ENCODE data around the gene TMEM176B.

TMEM176B gene

DNA sequence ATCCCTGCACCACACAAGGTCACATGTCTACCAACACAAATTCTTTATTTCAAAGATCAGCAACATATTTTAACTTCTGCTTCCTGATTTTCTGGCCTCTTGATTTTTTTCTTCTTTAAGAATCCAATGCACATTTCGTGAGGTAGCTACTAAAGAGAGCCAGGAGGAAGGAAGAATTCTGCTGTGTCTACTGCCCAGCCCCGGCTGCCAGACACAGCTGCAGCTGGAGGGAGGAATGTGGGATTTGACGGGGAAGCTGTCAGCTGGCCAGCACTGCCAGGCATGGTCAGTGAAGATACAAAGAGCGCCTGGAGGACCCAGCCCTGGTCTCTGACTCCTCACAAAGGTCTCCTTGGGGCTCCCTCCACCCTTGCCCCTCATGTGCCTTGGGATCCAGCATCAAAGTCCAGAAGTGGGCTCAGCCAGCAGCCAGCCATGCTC lies 45.3 kb upstream of the TMEM176B start:
- no peak for DNase-seq (ENCODE audit: low spot score)
- TF ChIP-seq CTCF (IDR thresholded peaks at IDR 0.05; ENCODE audit: extremely low read depth, insufficient read depth, missing control alignments) = no peak
- in situ Hi-C loops (cut with MboI; ENCODE audit: low pct_unique_long_range_greater_than_20kb, low sequenced_read_pairs, unreplicated experiment) = no loop called here

- no peak for DNase-seq (ENCODE audit: low spot score)
- in situ Hi-C loops (cut with MboI; ENCODE audit: low pct_unique_long_range_greater_than_20kb, low sequenced_read_pairs, unreplicated experiment) = no loop called here
- TF ChIP-seq CTCF (IDR thresholded peaks at IDR 0.05; ENCODE audit: extremely low read depth, insufficient read depth, missing control alignments) = no peak
Measured at GRCh38 chr7:150842716-150843115, 42.6 kb upstream of the TMEM176B start.

- in situ Hi-C loops (cut with MboI; ENCODE audit: low pct_unique_long_range_greater_than_20kb, low sequenced_read_pairs, unreplicated experiment) = no loop called here
- no peak for TF ChIP-seq CTCF (IDR thresholded peaks at IDR 0.05; ENCODE audit: extremely low read depth, insufficient read depth, missing control alignments)
- no peak for DNase-seq (ENCODE audit: low spot score)
Measured at GRCh38 chr7:150842018-150842417, 41.9 kb upstream of the TMEM176B start.

DNA sequence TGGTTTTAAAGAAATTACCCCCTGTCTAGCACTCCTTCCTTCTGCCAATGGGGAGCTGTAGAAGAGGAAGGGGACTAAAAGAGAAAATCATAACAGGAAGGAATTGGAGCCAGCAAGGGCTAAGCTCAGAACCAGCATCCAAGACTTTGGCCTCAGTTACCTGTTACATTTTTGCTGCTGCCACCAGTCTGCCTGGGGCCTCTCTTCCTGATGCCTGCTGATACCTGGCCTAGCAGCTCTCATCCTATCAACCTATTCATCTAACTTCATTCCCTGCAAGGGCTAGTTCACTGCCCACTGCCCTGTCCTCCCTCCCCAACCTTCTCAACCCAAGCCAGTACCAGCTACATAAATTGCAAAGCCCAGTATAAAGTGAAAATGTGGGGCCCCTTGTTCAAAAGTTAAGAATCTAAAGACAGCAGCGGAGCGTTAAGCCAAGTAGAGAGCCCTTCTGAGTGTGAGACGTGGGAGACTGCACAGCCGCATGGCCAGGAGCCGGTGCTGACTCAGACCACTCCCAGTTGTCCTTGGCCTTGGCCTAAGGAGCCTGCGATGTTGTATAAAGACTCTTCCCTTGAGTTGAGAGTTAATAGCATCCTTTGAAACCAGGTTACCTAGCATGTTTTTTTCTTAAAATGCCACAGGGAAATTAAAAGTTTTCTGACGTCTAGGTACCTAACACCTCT lies 38.9 kb upstream of the TMEM176B start:
- in situ Hi-C loops (cut with MboI; ENCODE audit: low pct_unique_long_range_greater_than_20kb, low sequenced_read_pairs, unreplicated experiment) = no loop called here
- no peak for DNase-seq (ENCODE audit: low spot score)
- TF ChIP-seq CTCF (IDR thresholded peaks at IDR 0.05; ENCODE audit: extremely low read depth, insufficient read depth, missing control alignments) = no peak

DNA sequence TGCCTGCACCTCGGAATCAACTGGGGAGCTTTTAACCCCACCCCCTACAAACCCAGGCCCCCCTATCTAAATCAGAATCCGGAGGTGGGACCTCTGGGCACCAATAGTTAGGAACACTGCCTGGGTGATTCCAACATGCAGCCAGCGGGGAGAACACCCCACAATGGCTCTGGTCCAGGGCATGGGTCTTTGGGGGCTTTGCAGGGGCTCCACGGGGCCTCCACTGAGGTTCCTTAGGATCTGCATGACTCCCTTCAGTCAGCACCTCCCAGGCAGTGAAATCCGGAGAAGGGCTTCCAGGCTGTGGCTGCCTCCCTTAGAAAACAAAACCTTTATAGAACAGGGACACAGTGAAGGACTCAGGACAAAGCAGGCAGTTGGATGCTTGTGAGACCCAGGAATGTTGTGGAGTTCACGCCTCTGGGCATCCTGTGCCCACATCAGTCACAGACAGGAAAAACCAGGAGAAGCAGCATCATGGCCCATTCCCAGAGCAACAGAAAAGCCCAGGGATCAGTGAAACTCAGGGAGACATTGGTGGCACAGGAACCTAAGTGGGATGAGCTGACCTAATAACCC lies 35.6 kb upstream of the TMEM176B start:
- no peak for TF ChIP-seq CTCF (IDR thresholded peaks at IDR 0.05; ENCODE audit: extremely low read depth, insufficient read depth, missing control alignments)
- in situ Hi-C loops (cut with MboI; ENCODE audit: low pct_unique_long_range_greater_than_20kb, low sequenced_read_pairs, unreplicated experiment) = no loop called here
- no peak for DNase-seq (ENCODE audit: low spot score)

DNA sequence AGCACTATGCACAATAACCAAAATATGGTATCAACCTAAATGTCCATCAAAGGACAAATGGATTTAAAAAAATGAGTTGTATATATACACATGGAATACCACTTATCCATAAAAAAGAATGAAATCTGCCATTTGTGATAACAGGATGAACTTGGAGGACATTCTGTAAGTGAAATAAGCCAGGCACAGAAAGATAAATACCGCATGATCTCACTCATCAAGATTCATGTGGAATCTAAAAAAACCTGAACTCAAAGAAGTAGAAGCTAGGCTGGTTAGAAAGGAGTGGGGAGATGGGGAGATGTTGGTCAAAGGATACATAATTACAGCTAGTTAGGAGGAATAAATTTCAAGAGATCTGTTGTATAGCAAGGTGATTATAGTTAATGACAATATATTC lies 34.9 kb upstream of the TMEM176B start:
- DNase-seq (ENCODE audit: low spot score) = no peak
- in situ Hi-C loops (cut with MboI; ENCODE audit: low pct_unique_long_range_greater_than_20kb, low sequenced_read_pairs, unreplicated experiment) = no loop called here
- TF ChIP-seq CTCF (IDR thresholded peaks at IDR 0.05; ENCODE audit: extremely low read depth, insufficient read depth, missing control alignments) = no peak
